Measurements from ENCODE around the gene KBTBD7.
"Not testable (repeated sequence)": the region's sequence is repeated elsewhere in the genome, so short reads cannot be mapped to it uniquely, and the experiment has no call there.

The KBTBD7 gene

DNA sequence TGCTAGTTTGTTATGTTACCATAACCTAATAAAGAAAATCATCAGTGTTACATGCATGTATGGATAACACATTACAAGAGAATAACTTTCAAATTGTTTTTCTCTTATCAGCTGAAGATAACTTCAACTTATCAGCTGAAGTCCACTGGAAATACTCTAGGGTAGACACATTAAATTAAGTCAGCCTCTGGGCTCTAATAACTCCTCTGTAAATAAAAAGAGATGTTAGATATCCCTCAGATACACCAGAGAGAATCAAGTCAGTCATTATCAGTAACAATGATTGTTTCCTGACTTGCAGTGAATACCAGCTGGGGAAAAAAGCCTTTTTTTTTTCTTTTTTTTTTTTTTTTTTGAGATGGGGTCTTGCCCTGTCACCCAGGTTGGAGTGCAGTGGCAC, 1.6 kb upstream of the KBTBD7 start:
- no peak overlapping the region for H3K4me3 ChIP-seq (ENCODE audit: extremely low read depth, insufficient read depth, low read length, poor library complexity, severe bottlenecking)
- no peaks in the 10 kb centered on the region for H3K4me1 ChIP-seq (ENCODE audit: control insufficient read depth, insufficient read depth, low read length, poor library complexity, severe bottlenecking)
- no peaks in the 10 kb centered on the region for H3K9me3 ChIP-seq (ENCODE audit: control insufficient read depth, low read length)
- H3K36me3 ChIP-seq (ENCODE audit: control insufficient read depth, insufficient read depth, low read length), result peaks cover 4% of the 10 kb centered on the region
- H3K27ac ChIP-seq (ENCODE audit: low read depth, low read length, severe bottlenecking), result no peak overlapping the region

DNA sequence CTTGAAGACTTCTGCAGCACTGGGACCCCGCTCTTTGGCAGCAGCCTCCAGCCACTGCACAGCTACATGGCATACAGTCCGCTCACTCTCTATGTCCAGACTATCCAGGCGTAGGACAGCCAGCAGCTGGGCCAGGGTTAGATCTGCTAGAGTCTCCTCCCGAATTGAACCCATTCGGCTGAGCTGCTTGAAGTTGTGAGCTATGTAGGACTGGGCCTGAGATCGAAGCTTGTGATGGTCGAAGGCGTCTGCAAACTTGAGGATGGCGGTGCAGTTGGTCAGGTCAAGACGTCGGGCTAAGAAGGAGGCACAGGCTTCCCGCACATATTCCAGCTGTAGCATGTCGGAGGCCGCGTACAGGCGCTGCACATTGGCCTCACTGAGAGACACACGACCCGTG, 900 bp downstream of the KBTBD7 start:
- Histone ChIP-seq H3K36me3 (ENCODE audit: control insufficient read depth, insufficient read depth, low read length) (peaks cover 4% of the 10 kb centered on the region), H3K4me3 (ENCODE audit: extremely low read depth, insufficient read depth, low read length, poor library complexity, severe bottlenecking) (peak overlapping the region; percentile 39), H3K4me1 (ENCODE audit: control insufficient read depth, insufficient read depth, low read length, poor library complexity, severe bottlenecking) (no peaks in the 10 kb centered on the region), H3K9me3 (ENCODE audit: control insufficient read depth, low read length) (no peaks in the 10 kb centered on the region), H3K27ac (ENCODE audit: low read depth, low read length, severe bottlenecking) (no peak overlapping the region)
- 95 to 99% methylated on average over 15 to 18 of the region's 18 CpGs for WGBS, 2 experiments (ENCODE audit: insufficient coverage in 2 of 2)

- peaks cover 4% of the 10 kb centered on the region for H3K36me3 ChIP-seq (ENCODE audit: control insufficient read depth, insufficient read depth, low read length)
- H3K27ac ChIP-seq (ENCODE audit: low read depth, low read length, severe bottlenecking), result no peak overlapping the region
- 93 to 96% methylated on average over 3 to 4 of the region's 6 CpGs for WGBS, 2 experiments (ENCODE audit: insufficient coverage in 2 of 2)
- no peaks in the 10 kb centered on the region for H3K4me1 ChIP-seq (ENCODE audit: control insufficient read depth, insufficient read depth, low read length, poor library complexity, severe bottlenecking)
- H3K9me3 ChIP-seq (ENCODE audit: control insufficient read depth, low read length), result no peaks in the 10 kb centered on the region
- H3K4me3 ChIP-seq (ENCODE audit: extremely low read depth, insufficient read depth, low read length, poor library complexity, severe bottlenecking), result no peak overlapping the region
Measured at GRCh38 chr13:41188584-41188983, 5.8 kb downstream of the KBTBD7 start.

GRCh38 chr13:41186481-41186880, 7.9 kb downstream of the KBTBD7 start:
- Histone ChIP-seq H3K27ac (ENCODE audit: low read depth, low read length, severe bottlenecking) (no peak overlapping the region), H3K4me1 (ENCODE audit: control insufficient read depth, insufficient read depth, low read length, poor library complexity, severe bottlenecking) (no peaks in the 10 kb centered on the region), H3K9me3 (ENCODE audit: control insufficient read depth, low read length) (no peaks in the 10 kb centered on the region), H3K4me3 (ENCODE audit: extremely low read depth, insufficient read depth, low read length, poor library complexity, severe bottlenecking) (no peak overlapping the region), H3K36me3 (ENCODE audit: control insufficient read depth, insufficient read depth, low read length) (no peaks in the 10 kb centered on the region)
- 69 to 90% methylated on average over 2 to 3 of the region's 3 CpGs for WGBS, 2 experiments (ENCODE audit: insufficient coverage in 2 of 2)

- Histone ChIP-seq H3K4me1 (ENCODE audit: control insufficient read depth, insufficient read depth, low read length, poor library complexity, severe bottlenecking) (no peaks in the 10 kb centered on the region), H3K27ac (ENCODE audit: low read depth, low read length, severe bottlenecking) (no peak overlapping the region), H3K4me3 (ENCODE audit: extremely low read depth, insufficient read depth, low read length, poor library complexity, severe bottlenecking) (no peak overlapping the region), H3K9me3 (ENCODE audit: control insufficient read depth, low read length) (no peaks in the 10 kb centered on the region), H3K36me3 (ENCODE audit: control insufficient read depth, insufficient read depth, low read length) (no peaks in the 10 kb centered on the region)
Measured at GRCh38 chr13:41182231-41182630, 12.1 kb downstream of the KBTBD7 start.

DNA sequence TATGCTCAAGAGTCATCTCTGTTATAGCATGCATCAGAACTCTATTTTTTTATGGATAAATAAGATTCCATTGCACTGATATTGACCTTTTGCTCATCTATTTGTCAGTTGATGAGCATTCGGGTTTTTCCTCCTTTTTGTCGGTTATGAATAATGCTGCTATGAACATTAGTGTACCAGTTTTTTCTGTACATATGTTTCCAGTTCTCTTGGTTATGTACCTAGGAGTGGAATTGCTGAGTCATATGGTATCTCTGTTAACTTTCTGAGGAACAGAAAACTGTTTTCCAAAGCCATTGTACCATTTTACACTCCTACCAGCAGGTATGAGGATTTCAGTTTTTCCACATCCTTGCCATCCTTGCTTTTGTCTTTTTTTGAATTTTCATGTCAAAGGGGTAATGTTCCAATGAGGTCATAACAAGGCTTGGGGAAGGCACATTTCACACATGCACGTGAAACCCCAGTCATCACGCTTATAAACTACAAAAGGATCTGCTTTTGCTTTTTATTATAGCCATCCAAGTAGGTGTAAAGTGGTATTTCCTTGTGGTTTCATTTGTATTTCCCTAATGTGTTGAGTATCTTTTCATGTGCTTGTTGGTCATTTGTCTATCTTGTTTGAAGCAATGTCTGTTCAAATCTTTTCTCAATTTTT, 14.6 kb downstream of the KBTBD7 start:
- no peaks in the 10 kb centered on the region for H3K4me1 ChIP-seq (ENCODE audit: control insufficient read depth, insufficient read depth, low read length, poor library complexity, severe bottlenecking)
- H3K9me3 ChIP-seq (ENCODE audit: control insufficient read depth, low read length), result peaks cover 2% of the 10 kb centered on the region
- WGBS, 2 experiments (ENCODE audit: insufficient coverage in 2 of 2), result 80 to 81% methylated on average over 1 to 2 of the region's 4 CpGs
- H3K27ac ChIP-seq (ENCODE audit: low read depth, low read length, severe bottlenecking), result no peak overlapping the region
- H3K36me3 ChIP-seq (ENCODE audit: control insufficient read depth, insufficient read depth, low read length), result no peaks in the 10 kb centered on the region
- no peak overlapping the region for H3K4me3 ChIP-seq (ENCODE audit: extremely low read depth, insufficient read depth, low read length, poor library complexity, severe bottlenecking)

DNA sequence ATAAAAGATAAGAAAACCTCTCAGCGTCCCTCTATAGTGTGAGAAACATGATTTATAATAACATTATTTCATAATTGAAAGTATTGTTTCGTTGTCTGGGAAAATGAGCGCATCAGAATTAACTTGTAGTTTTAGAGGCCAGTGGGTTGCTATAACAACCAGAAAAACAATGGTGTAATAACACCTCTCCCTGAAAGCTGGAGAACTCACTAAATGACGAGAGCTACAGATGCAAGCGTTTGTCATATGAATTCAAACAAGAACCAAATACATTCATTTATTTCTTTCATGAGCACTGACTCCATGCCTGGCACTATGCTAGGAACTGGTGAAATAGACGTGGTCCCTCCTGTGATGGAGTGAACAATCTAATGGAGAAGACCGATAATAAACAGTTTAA, 16.3 kb downstream of the KBTBD7 start:
- 92 to 93% methylated on average over 3 to 4 of the region's 7 CpGs for WGBS, 2 experiments (ENCODE audit: insufficient coverage in 2 of 2)

GRCh38 chr13:41177616-41178015, 16.8 kb downstream of the KBTBD7 start:
- no CpG with 5 or more reads among the region's 2 CpGs for WGBS, 2 experiments (ENCODE audit: insufficient coverage in 2 of 2)
- H3K4me1 ChIP-seq (ENCODE audit: control insufficient read depth, insufficient read depth, low read length, poor library complexity, severe bottlenecking), result no peaks in the 10 kb centered on the region
- no peaks in the 10 kb centered on the region for H3K36me3 ChIP-seq (ENCODE audit: control insufficient read depth, insufficient read depth, low read length)
- no peak overlapping the region for H3K27ac ChIP-seq (ENCODE audit: low read depth, low read length, severe bottlenecking)
- peaks cover 4% of the 10 kb centered on the region for H3K9me3 ChIP-seq (ENCODE audit: control insufficient read depth, low read length)
- no peak overlapping the region for H3K4me3 ChIP-seq (ENCODE audit: extremely low read depth, insufficient read depth, low read length, poor library complexity, severe bottlenecking)

More for the DNA sequence above, 16.3 kb downstream of the KBTBD7 start:
- H3K4me1 ChIP-seq (ENCODE audit: control insufficient read depth, insufficient read depth, low read length, poor library complexity, severe bottlenecking), result no peaks in the 10 kb centered on the region
- H3K27ac ChIP-seq (ENCODE audit: low read depth, low read length, severe bottlenecking), result no peak overlapping the region
- H3K9me3 ChIP-seq (ENCODE audit: control insufficient read depth, low read length), result peaks cover 4% of the 10 kb centered on the region
- H3K4me3 ChIP-seq (ENCODE audit: extremely low read depth, insufficient read depth, low read length, poor library complexity, severe bottlenecking), result no peak overlapping the region
- no peaks in the 10 kb centered on the region for H3K36me3 ChIP-seq (ENCODE audit: control insufficient read depth, insufficient read depth, low read length)

DNA sequence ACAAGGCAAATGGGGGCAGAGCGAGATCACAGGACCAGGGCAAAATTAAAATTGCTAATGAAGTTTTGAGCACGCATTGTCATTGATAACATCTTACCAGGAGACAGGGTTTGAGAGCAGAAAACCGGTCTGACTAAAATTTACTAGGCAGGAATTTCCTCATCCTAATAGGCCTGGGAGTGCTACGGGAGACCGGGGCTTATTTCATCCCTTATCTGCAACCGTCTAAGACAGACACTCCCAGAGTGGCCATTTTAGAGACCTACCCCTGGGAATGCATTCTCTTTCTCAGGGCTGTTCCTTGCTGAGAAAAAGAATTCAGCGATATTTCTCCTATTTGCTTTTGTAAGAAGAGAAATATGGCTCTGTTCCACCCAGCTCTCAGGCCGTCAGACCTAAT, 18.8 kb downstream of the KBTBD7 start:
- not testable (repeated sequence) for H3K36me3 ChIP-seq (ENCODE audit: control insufficient read depth, insufficient read depth, low read length); H3K4me3 ChIP-seq (ENCODE audit: extremely low read depth, insufficient read depth, low read length, poor library complexity, severe bottlenecking); H3K4me1 ChIP-seq (ENCODE audit: control insufficient read depth, insufficient read depth, low read length, poor library complexity, severe bottlenecking); H3K27ac ChIP-seq (ENCODE audit: low read depth, low read length, severe bottlenecking); H3K9me3 ChIP-seq (ENCODE audit: control insufficient read depth, low read length)
- 80 to 87% methylated on average over 4 to 6 of the region's 8 CpGs for WGBS, 2 experiments (ENCODE audit: insufficient coverage in 2 of 2)

DNA sequence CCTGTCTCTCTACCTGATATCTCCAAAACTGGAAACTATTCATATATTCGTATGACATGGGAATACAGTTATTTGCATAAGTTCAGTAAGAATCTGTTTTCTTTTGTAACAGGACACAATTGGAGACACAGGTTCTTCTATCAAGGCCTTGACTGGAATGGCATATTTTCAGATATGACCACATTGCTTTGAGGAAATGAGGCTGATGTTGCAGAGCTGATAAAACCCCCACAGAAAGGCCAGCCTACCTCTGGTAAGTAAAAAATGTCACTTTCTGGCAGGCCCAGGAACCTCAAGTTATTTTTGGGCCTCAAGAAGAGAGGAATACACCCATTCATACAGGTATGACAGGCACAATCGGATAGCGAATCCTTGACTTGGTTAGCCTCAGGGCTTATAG, 32.2 kb downstream of the KBTBD7 start:
- no peaks in the 10 kb centered on the region for H3K9me3 ChIP-seq (ENCODE audit: control insufficient read depth, low read length)
- H3K4me3 ChIP-seq (ENCODE audit: extremely low read depth, insufficient read depth, low read length, poor library complexity, severe bottlenecking), result no peak overlapping the region
- H3K36me3 ChIP-seq (ENCODE audit: control insufficient read depth, insufficient read depth, low read length), result no peaks in the 10 kb centered on the region
- 92% methylated on average over 2 of the region's 3 CpGs; no CpG with 5 or more reads in 1 of the 2 experiments for WGBS, 2 experiments (ENCODE audit: insufficient coverage in 2 of 2)
- H3K4me1 ChIP-seq (ENCODE audit: control insufficient read depth, insufficient read depth, low read length, poor library complexity, severe bottlenecking), result no peaks in the 10 kb centered on the region
- no peak overlapping the region for H3K27ac ChIP-seq (ENCODE audit: low read depth, low read length, severe bottlenecking)

- Histone ChIP-seq H3K27ac (ENCODE audit: low read depth, low read length, severe bottlenecking) (no peak overlapping the region), H3K36me3 (ENCODE audit: control insufficient read depth, insufficient read depth, low read length) (no peaks in the 10 kb centered on the region), H3K9me3 (ENCODE audit: control insufficient read depth, low read length) (no peaks in the 10 kb centered on the region), H3K4me1 (ENCODE audit: control insufficient read depth, insufficient read depth, low read length, poor library complexity, severe bottlenecking) (no peaks in the 10 kb centered on the region), H3K4me3 (ENCODE audit: extremely low read depth, insufficient read depth, low read length, poor library complexity, severe bottlenecking) (no peak overlapping the region)
Measured at GRCh38 chr13:41159174-41159573, 35.2 kb downstream of the KBTBD7 start.

Measured in mesodermal cell (in vitro differentiated cells).